CD4-positive, alpha-beta T cell treated with Interleukin-12 subunit alpha and Interleukin-12 subunit beta, for 1 hour (primary cell): ENCODE data around the gene LRRC1.

Experiments used
- DNase-seq: peaks from one replicate; pipeline ENCODE4 v3.0.0-alpha.2; 2020

The LRRC1 gene

DNA sequence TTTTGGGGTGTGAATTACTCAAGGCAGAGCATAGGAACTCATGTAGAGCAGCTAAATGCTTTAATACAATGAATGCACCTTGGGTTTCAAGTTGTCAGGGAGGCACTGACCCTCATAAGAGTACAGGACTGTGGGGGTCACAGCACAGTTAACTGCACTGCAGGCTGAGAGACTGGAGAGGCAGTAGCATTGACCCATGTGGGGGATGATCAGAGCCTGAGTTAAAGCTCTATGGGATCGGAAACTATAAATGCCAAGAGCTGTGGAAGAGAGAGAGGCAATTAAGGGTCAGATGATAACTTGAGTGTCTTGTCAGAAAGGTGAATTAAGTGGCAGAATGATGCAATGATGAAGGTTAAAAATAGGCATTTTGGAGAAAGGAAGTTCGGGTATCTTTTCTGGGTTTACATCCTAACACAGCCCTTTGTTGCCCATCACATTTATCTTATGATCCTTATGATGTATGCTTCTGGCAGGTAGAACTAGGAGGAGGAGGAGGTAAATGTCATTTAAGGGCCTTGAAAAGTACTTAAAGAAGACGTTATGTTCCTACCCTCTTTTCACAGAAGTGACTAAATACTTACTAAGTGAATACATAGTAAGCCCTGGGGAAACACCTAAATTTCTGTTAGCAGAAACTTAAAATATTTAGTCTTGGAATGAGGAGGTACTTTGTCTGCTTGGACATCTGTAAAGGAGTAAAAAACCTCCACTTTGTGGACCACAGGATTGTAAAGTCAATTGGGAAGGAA is 24.2 kb downstream of the LRRC1 start:
- DNase-seq = no peak

DNA sequence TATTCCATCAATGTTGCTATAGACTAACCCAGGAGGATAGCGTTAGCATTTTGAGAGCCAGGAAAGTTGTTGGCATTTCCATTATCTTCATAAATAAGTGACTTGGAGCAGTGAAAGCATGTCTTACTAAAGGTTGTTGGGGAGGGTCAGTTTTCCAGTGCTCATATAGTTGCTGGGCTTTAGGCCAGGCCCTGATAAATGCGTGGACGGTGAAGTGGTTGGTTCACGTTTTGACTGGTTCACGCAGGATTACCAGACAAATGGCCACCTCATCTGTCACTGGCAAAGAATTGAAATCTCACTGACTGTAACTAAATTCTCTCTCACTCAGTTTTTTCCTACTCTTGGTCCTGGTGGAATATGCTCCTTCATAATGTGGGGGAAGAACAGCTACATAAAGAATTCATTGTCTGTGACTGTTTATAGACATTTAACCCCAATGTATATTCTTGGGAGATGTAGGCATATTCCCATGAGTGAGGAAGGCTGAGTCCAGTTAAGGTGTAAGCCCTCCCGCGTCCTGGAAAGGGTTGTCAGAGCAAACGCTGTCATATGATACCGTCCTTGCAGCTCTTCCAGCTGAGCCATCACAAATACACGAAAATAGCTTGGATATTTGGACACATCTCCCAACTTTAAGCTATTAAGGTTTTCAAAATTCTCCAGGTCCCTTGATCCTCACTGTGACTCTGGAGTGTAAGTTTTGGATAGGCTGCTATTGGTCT is 27.8 kb downstream of the LRRC1 start:
- DNase-seq = no peak

DNA sequence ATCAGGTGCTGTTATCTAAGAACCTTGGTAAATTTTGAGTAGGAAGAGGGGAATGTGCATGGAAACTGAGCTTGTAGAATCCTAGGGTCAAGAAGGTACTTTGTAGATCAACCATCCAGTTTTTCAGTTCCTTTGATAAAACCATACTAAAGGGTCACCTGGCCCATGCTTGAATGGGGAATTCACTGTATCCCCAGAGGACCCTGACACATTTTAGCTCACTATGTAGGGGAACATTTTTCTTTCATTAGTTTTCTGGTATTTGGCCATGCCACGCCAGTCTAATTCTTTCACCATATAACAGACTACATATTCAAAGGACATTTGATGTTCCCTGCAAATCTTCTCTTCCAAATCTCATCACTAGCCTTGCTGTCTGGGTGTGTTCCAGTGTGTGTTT is 29.9 kb downstream of the LRRC1 start:
- DNase-seq = no peak

DNA sequence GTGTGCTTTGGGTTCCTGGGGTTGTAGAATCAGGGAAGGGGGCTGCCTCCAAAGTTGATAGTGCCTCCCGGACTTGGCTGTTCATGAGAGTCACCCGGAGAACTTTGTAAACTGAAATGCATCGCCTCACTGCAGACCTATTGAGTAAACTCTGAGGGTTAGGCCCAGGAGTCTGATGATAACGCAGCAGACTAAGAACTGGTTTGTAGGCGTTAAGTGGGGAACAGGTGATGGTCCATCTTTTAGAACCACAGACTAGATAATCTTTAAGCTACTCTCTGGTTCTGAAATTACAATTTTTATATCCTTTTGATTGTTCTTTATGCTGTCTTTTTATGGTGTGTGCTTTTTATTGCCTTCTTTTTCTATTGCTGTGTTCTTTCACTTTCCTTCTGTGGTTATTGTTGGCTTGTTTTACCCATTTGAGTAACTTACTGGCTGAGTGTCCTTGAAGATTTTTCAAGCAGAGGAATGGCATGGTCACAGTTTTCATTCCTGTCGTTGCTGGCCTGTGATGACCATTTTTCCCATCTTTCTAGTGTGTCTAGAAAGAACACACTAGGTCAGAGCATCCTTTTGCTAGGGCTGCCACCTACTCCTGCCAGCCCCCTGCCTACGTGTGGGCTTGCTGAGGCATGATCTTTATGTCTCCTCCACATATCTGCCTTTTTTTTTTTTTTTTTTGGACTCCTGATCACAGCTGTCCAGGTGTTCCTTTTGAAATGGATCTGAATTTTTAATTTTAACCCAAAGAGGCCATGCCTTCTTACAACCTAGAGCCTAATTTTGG is 30.9 kb downstream of the LRRC1 start:
- DNase-seq = no peak

DNA sequence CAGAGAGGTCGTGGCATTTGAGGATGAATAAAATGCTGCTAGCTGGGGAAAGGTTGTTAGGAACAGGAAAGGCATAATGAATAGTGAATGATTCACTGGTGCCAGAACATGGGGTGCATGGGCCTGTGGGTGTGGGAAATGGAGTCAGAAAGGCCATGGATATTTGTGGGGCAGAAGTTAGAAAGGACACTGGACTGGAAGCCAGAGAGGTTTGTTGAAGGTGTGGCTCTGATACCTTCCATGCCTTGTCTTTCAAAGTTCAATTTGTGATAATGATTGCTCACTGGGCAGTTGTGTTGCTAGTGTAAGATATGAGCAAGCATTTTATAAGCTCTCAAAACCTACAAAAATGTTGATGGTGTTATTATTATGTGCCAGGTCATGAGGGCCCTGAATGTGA is 32.7 kb downstream of the LRRC1 start:
- DNase-seq = no peak

DNA sequence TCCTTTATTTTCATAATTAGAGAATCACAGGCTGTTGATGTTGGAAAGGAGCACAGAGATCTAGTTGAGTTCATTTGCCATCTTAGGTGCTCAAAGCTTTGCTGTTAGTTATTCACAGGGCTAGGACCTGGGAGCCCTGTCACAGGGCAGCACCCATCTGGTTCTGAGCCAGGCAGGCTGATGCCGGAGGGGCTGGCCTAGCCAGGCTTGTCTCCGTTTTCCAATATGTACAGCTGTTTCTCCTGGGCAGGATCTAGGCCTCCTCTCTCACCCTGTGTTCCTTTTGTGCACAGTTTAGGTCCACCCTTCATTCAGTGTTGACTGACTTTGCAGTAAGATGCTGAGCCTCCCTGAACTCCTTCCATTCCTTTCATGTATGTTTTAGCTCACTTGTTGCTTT is 33.4 kb downstream of the LRRC1 start:
- DNase-seq = no peak

DNA sequence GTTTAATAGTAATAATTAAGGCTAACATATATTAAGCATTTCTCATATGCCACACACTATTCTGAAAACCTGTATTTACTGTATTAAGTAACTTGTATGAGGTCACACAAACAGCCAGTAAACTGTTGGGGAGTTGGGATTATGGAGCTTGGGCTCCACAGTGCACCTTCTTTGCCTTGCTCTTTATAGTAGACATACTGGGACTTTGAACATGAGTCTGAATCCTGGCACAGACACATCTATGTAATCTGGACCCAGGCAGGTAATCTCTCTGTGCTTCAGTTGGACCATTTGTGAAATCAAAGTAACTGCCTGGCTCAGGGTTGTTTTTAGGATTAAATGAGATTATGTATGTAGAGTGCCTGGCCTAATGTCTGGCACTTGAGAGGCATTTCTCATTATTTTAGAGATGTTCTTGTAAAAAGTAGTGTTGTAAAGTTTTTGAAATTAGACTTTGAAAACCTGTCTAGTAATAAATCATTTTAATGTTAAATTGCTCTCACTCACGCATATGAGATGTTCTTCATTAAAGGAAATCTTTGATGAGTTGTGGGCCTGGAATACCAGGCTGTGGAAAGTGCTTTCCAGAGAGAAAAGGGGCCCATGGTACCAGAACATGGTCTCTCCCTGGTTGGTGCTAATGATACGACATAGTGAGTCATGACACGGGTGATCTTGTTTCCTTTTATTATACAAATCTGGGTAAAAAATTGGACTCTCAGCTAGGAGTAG is 34.3 kb downstream of the LRRC1 start:
- no peak for DNase-seq

DNA sequence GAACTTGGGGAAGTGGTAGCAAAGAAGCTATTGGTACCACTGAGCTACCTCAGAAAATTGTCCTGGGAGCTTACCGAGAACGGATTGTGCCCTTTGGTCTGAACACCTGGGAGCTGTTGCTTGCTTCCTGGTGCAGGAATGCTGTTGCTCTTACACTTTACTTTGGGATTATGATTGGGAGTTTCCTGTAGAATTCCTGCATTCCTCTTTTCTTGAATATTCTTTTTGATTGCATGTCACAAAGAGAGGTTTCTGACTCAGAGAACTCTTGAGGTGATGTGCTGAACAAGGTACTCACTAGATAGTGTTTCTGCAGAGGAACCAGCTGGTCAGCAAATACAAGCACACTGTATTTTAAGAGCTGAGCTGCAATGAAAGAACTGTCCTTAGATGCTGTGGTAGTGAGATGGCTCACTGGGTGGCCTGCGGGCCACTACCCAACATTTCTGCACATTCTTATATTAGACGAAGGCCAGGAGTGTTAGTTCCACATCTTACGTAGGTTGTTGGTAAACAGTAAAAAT is 35.0 kb downstream of the LRRC1 start:
- no peak for DNase-seq

DNA sequence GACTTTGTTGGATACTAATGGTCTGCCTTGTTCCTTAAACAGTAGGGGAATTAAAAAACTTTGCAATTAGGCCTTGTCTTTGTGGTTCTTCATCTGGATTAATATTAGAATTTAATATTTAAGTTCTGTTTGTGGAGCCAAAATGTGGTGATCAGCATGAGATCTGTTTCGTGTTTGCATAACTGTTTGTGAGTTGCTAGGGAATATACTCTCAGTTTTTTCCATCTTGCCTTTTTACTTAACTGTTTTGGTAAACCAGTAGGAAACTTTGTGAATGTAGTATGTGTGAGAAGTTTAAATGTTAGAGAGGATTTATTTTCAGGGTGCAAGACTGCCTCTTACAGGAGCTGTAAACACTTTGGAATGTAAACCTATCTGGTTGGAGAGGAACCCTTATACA is 35.6 kb downstream of the LRRC1 start:
- no peak for DNase-seq

DNA sequence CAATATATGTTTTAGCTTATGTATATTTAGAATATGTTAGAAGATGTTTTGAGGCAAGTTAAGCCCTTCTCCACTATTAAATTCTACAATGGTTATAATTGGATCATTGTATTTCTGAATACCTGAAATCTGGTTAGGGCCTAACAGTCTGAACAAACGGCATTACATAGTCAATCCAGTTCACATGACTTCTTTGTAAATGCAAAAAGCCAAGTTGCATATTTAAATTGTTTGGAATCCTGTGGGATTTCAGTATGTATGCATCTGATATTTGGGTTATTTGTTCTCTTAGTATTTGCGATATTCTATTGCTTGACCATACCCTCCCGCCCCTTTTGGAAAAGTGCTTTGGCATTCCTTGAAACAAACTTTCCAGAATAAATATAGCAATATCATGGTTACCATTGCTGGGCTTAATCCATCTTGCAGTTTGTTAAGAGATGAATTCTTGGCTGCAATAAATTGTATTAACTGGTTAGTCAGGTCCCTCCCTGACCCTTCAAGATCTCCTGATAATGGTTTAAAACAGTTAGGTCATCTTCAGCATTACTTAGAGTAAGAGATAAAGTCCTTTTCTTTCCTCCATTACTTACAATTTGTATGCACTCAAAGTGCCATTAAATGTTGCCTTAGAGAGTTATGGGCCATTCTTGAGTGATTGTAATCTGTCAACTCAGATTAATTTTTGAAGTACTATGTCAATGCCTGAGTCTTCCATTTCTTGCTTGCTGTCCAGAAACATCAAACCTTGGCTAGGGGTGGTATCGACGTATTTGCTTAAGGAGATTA is 36.5 kb downstream of the LRRC1 start:
- DNase-seq = no peak

DNA sequence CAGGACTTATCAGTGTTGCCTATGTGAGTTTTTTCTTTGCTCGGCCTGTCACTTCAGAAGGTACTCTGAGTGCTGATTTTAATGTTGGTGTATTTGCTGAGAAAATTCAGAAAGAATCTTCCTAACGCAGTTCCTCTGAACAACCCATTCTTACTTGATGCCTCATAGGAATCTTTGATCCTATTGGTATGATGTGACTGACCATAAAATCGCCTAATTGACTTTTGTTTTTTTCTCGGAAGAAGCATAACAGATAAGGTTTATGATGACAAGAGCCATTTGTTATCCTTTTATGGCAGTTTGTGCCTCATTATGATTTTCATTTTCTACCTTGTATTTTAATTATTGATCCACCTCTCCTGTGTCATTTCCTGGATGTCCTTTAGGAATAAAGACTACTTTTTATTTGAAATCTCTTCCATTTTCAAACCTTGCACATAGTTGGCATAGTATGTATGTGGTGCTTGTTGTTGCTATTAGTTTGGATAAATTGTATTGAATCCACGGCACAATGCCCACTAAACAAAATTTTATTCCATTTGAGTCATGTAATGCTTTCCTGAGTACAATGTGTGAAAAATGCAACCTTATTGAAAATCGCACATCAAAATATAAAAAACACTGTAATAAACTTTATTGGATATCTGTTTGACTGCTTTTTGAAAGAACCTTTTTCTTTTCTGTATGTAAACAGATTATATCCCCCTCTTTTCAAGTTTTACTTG is 37.3 kb downstream of the LRRC1 start:
- no peak for DNase-seq

DNA sequence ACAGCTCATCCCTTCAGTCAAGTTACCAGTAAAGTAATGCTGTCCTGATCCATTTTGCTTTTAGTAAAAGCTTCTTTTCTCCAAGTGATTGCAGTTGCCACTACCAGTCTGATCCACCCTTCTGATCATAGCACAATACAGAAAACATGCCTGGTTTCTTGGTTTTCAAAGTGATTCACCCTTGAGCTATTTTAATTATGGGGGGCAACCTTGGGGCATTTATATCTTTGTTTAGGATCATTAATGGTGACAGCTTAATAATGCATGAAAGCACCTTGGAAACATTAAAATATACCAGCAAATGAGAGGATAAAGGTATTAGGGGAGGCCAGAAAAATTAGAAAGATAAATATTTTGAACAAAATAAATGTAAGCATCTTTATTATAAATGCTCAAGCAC is 38.4 kb downstream of the LRRC1 start:
- no peak for DNase-seq

DNA sequence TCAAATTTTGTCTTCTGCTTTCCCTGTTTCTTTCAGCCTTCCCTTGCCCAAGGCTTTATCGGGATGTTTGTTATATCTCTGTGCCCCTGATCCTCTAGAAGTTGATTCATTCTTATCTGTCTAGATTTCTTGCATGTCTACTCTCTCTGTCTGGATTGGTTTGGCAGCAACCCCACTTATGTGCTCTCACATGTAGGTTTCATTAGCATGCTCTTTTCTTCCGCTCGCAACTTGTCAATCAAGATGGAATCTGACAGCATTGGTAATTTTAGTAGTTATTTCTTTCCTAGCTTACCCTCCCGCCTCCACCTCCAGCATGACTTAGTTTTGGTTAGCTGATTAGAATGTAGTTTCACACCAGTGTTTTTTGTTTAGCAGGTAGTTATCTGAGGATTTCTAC is 39.3 kb downstream of the LRRC1 start:
- no peak for DNase-seq

DNA sequence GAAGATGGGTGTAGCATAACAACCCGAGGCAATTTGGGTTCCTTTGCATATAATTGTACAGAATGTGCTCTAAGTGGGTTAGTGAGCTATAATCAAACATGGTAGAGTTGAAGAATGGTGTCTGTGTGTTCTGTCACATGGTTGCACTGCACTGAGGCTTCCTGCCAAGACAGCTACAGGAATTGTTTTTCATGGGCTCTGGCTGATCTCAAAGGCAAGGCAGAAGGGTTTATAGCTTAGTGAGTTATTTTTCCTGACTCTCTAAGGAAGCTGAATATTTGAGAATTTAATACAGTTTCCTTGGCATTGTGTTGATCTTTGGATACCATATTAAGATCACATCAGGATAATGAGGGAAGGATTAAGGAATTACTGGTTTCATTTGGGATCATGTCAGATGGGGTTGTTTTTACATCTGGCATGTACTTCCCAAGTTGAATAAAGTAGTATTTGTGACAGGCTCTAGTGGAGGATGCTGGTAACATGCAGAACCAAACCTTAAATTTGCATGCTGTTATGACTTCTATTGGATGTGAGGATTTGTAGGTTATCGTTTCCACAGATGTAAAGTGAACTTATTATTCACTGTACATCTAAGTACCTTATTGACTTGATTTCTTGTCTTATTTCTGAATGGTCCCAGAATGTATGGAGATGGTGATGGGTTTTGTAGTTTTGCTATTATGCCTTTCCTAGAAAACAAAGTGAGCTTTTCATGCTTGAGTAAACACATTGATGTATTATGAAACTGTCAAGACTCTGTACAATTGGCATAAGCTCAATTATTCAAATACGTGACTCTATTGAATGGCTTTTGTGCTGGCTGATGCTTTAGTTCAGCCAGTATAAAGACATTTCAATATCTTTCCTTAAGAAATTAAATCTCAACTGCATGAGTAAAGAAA is 43.3 kb downstream of the LRRC1 start:
- DNase-seq = no peak

DNA sequence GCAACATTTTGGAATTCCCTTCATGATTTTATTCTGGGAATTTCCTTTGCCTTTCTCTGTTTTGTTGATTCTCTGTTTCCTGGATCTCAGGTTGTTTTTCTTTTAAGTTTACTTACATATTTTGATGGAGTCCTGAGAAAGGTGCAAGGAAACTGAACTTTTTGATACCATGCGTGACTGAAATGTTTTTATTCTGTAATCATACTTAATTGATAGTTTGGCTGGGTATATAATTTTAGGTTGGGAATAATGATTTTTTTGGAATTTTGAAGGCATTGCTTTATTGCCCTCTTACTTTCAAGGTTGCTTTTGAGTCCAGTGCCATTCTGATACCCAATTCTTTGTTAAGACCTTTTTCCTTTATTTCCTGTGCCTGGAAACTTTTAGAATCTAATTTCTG is 45.2 kb downstream of the LRRC1 start:
- no peak for DNase-seq

DNA sequence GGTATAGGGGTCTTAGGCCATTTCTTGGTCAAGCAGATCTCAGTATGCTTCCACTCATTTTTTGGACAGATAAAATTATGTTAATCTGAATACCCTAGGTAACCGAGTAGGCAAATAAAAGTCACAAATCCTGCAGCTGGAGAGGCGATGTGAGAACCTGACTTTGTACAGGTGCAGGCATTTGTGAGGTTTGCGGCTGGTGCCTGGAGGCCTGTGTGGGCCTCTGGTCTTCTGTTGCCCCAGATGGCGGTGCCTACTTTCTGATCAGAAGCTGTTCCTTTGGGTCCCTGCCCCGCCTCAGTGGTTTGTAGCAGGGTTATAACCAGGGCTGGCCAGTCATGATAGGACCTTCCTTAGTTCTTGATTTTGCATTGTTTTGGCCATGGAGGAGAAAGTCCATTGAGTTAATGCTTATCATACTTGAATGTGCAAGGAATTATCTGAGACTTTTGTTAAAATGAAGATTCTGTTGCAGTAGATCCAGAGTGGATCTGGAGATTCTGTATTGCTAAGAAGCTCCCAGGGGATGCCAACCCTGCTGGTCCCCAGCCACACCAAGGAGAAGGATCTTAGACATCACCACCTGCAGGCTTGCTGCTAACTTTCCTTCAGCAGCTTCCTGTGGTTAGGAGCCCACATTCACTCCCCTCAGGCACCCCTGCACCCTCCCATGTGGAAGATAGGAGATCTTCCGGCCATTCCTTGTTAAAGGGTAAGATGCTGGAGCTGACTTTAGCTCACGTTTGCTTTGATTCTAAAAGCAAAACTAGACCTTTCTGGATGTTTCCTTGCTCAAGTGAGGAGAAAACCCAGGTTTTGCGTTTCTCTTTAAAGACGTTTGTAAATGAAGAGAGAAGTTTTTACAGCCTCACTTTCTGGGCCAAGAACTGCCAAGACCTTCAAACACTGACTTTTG is 50.7 kb downstream of the LRRC1 start:
- no peak for DNase-seq

DNA sequence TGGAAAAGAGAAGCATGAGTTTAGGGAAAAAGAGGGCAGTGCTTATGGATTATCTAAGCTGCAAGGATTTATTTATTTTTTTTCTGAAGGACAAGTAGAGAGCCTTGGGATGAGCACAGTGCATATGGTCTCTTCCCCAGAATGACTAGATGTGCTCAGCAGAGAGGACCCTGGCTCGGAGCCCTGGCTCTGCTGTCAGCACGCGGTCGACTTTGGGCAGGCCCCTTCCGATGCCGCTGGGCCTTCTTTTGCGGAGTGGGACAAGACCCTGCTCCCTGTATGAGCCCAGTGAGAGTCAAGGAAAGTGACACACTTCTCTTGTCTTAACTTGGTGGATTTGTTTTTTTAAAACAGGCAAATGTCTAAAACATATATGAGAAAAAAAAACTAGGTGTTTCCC is 51.4 kb downstream of the LRRC1 start:
- no peak for DNase-seq

DNA sequence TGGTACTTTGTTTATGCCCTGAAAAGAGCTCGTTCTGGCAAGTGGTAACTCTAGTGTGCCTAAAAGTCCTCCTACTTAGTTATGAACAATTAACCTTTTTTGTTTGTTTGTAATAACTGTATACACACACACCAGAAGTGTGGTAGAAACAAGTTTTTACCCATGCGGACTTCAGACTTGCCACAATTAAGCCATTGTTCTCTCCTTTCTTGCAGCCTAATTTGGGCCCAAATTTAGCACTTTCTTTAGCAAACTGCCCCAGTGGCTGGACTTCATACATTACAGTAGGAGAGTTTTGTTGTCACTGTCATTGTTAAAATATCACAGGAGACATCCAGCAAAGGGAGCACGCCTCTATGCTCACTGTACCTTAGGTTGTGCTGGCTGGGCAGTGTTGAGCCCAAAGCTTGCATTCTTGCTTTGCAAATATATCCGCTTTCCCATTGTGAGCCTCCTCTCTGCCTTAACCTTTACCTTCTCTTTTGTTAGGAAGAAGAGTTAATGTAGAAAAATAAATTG is 53.0 kb downstream of the LRRC1 start:
- DNase-seq = no peak

DNA sequence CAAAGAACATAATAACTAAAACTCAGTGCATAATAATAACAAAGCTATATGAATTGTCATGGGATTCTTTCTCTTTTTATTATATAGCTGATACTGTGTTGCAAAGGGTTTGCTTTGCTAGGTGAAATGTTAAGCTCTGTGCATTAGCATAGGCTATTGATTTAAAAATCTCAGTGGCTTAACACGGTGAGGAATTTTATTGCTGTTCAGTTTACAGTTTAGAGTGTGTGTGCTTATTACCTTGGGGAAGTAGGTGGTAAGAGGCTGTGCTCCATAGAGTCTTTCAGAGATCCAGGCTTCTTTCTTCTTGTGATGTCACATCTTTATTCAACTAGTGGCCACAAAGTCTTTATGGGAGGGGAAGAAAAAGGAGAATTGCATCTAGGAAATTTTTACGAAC is 55.7 kb downstream of the LRRC1 start:
- DNase-seq = no peak
